ENCODE results near the gene AGBL1.
"Not testable (repeated sequence)": the region's sequence is repeated elsewhere in the genome, so short reads cannot be mapped to it uniquely, and the experiment has no call there.

Gene AGBL1

DNA sequence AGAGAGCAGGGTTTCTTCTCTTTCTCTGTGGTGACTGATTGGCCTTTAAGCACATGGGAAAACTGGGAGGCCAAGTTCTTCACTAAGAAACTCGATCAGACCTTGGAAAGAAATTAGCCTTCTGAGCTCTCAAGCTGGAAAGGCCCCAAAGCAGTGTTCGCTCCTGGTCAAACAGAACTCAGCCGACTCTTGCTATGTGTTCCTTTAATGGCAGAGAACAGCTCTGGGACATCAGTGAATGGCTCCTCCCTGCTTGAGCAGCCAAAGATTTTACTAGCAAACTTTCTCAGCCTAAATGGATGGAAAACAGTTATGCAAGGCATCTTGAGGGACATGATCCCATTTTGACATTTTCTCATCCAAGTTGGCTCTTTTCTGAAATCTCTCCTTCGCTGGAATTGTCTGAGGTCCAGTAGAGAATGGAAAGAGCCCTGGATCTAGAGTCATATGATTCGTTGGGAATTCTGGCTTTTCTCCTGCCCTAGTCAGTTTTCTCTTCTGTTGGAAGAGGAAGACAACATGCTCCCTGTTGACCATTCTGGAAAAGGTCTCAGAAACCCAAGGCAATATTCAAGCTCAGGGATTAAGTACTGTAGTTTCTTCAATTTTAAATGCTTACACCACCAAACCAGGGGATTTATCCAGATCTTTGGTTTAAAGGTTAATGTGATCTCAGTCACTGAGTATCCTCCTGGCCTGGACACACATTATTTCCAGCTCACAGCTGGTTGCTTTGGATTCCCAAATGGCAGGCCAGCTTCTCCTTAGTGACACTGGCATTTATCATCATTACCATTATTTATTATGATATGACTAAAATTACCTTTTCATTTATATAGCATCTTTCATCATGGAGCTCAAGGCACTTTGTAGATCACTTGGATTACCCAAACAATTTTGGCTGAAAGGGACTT, 319.6 kb downstream of the AGBL1 start:
- no peak for DNase-seq (ENCODE audit: low read depth)

GRCh38 chr15:86403221-86403620, 323.6 kb downstream of the AGBL1 start:
- no peak for DNase-seq (ENCODE audit: low read depth)

DNA sequence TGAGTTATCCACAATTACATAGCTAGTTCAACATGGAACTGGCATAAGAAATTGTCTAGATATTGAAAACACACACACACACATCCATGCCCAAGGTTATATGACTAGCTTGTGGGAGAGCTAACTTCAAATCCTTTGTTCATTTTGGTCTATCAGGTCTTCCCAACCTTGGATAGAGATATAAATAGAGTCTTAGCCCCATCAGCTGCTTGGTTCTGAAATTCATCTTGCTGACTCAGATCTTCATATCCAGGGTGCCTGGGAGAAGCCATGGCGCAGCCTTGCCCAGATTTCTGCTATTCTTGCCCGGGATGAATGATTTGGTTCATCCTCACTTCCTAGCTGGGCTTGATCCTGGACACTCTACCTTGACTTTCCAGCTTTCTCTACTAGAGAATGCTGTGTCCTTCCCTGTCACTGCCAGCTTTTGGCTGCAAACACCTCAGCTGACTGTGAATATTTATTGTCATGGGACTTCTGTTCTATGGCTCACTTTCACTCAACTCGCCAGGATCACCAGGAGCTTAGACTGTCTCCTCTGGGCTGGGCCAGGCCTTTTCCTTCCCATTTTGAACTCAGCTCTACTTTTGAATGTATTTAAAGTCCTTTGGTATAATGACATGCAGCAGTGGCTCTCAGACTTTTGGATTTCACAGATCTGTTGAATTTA, 324.4 kb downstream of the AGBL1 start:
- DNase-seq (ENCODE audit: low read depth), result no peak

- no peak for DNase-seq (ENCODE audit: low read depth)
These were observed 328.6 kb downstream of the AGBL1 start for GRCh38 chr15:86408261-86408660.

DNA sequence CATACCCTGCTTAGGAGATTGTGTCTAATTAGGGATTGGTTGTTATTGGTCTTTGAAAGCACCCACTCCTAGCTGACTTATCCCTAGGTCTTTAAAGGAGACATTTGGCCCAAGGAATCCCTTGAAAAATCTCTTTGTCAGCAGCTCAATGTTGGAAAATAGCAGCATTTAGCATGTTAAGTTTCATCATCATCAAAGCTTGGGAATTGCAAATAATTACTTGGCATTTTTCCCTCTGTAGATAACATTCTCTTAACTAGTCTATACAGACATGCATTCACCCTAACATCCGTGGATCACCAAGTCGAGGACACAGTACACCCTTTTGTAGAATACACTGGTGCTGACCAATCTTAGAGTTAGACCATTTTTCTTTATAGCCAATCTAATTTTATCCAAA, 332.2 kb downstream of the AGBL1 start:
- DNase-seq (ENCODE audit: low read depth), result no peak

- no peak for DNase-seq (ENCODE audit: low read depth)
These were observed 333.5 kb downstream of the AGBL1 start for GRCh38 chr15:86413191-86413590.

GRCh38 chr15:86425746-86426145, 346.1 kb downstream of the AGBL1 start:
- DNase-seq (ENCODE audit: low read depth), result no peak

GRCh38 chr15:86432861-86433260, 353.2 kb downstream of the AGBL1 start:
- DNase-seq (ENCODE audit: low read depth), result no peak

DNA sequence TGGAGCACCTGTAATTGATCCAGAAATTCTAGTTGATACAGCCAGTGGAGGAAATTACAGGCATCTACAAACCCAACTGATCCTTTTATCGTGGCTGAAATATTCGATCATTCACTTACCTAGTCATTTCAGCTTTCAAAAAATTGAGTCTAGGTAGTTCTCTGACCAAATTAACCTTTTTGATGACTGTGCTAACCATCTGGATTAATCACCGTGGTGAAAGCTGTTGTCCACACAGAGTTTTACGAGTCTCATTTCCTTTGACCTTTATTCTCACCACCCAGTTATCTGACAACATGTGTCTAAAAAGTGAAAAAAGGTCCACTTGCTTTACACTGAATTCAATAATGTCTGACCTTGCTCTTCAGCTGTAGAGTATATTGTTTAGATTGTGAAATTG, 354.3 kb downstream of the AGBL1 start:
- DNase-seq (ENCODE audit: low read depth), result no peak

GRCh38 chr15:86439614-86440013, 359.9 kb downstream of the AGBL1 start:
- DNase-seq (ENCODE audit: low read depth), result no peak

DNA sequence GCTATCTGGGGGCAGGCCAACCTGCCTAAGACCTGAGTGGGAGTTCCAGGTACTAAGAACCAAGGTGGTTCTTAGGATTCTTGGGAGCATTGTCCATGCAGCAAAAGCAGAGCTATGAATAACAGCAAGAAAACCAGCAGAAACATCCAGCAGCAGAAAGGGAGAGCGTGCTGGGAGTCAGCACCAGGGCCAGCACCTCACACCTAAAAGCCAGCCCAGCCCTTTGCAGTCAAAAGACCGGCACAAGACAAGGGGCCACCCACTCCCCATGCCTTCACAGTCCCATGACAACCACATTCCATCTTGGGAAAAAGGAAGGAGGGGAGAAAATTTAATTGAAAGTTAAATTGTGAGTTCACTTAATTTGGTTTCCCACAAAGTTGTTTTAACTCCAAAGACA, 364.9 kb downstream of the AGBL1 start:
- no peak for DNase-seq (ENCODE audit: low read depth)

DNA sequence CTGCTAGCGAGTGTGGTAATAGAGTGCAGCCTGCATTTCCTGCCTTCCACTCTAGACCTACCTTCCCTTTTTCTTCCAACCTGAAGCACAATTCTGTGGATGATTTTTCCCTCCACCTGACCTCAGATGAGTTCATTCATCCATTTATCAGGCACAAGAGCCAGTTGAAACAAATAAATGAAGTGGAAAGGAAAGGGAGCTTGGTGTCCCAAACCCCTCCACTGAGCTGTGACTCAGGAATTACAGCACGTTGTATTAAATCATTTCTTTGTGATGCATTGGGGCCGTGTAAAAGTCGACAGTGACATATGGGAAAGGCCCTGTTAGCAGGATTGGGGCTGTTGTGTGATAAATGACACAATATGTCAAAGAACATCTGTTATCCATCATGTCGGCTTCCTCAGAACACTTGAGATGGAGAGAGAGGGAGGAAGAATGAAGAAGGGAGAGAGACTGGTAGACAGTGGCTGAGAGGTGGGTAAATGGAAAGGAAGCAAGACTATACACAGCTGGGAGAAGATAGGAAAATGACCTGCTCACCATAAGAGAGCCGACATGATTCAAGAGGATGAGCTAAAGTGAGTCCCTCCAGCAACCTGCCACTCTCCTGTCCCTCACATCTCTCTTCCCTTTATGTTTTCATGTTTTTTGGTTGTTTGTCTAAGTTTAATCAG, 366.0 kb downstream of the AGBL1 start:
- no peak for DNase-seq (ENCODE audit: low read depth)

DNA sequence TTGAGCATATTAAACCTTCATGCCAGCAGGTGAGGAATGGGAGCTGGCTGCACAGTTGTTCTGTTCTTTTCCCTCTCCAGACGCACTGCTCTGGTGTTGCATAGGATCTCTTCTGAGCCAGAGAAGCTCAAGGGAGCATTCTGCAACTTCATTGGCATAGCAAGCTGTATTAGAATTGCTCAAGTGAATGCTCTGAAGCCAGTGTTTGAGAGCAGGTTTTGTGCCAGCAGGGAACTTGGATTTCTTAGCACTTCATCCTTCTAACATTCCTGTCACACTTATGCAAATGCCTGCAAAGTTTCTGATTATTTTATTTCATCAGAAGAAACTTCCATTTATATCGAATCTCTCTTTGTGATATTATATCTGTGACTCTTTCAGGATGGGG, 366.6 kb downstream of the AGBL1 start:
- DNase-seq (ENCODE audit: low read depth), result no peak

GRCh38 chr15:86465470-86466039, 385.9 kb downstream of the AGBL1 start:
- DNase-seq (ENCODE audit: low read depth), result not testable (repeated sequence)

GRCh38 chr15:86481720-86482119, 402.0 kb downstream of the AGBL1 start:
- no peak for DNase-seq (ENCODE audit: low read depth)

DNA sequence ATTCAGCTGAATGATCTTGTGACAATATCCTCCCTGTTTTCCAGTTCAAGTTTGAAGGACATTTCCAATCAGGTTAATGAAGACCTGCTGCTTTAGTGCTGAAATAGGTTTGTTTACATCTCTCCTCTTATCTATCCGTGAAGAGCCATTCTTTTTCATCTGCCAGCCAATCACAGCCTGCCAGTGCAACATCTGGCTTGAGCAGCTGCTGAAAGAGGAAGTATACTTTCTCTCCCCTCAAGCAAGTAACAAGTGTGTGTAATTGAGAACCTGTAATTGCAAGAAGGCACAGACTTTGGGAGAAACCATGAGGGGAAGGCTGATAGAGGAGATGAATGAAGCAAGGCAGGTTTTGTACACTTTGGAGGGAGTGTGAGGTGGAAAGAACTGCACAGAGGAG, 404.3 kb downstream of the AGBL1 start:
- no peak for DNase-seq (ENCODE audit: low read depth)

DNA sequence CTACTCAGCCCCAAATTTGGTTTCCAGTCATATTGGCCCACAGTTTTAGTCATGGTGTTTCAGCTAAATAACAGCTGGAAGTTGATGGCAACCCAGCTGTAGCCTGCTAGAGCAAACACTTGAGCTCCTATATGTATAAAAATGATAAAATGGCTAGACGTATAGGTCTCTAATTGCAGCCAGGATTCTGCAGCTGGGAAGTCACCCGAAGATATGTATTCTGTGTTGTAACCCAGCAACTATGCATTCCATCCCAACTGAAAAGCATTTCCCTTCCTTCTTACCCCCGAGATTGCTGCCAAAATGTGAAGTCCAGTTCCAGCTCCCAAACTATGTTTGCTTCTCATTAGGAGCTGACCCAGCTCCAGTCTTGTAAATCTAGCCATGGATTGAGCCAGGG, 408.4 kb downstream of the AGBL1 start:
- no peak for DNase-seq (ENCODE audit: low read depth)

DNA sequence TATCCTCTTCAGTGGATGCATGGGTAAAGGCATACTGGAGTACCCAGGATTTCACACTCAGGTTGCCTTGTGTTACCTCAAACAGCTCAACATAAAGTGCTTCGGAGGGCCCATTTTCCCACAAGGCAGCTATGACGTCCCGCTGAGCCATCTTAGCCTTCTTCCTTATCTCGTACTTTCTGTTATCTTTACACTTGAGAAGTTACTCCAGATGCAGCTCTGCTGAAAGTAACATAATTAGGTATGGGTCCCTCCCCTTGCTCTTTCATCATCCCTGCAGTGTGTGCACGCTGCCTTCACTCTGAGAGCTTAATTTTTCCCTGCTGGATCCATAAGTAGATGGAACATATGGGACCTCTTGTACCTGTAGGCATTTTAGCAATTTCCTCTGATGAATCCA, 410.3 kb downstream of the AGBL1 start:
- DNase-seq (ENCODE audit: low read depth), result no peak

GRCh38 chr15:86491118-86491517, 411.4 kb downstream of the AGBL1 start:
- DNase-seq (ENCODE audit: low read depth), result no peak

- no peak for DNase-seq (ENCODE audit: low read depth)
These were observed 414.2 kb downstream of the AGBL1 start for GRCh38 chr15:86493884-86494283.

DNA sequence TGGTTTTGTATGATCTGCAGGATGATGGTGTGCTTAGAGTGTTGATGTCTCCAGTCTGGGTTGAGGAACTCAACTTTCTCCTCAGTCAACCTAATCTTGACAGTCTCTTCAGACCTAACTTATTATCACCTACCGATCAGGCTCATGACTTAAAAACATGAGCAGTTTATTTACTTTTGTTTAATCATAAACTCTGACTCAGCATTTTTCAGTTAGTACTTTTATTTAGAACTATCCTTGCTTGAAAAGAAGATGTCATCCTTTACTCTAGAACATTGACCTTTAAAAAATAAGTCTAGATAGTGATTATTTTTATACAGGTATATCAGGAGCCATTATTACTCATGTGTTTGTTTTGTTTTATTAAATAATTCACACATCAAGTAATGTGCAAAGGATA, 414.8 kb downstream of the AGBL1 start:
- no peak for DNase-seq (ENCODE audit: low read depth)

GRCh38 chr15:86502301-86502700, 422.6 kb downstream of the AGBL1 start:
- DNase-seq (ENCODE audit: low read depth), result no peak

GRCh38 chr15:86505951-86506350, 426.3 kb downstream of the AGBL1 start:
- DNase-seq (ENCODE audit: low read depth), result no peak
